HPDE6-E6E7 (cell line): ENCODE measurements around the gene HLA-B.

Experiments
- DNase-seq: peaks from one replicate; pipeline ENCODE4 v3.0.0; 2011; ENCODE audit warnings: missing footprints; ENCODE audit errors: extremely low spot score

Gene HLA-B

GRCh38 chr6:31305703-31306219, 51.2 kb downstream of the HLA-B start:
- no peak for DNase-seq

- no peak for DNase-seq
Observed at GRCh38 chr6:31304683-31305082, 52.3 kb downstream of the HLA-B start.
